HG02678 (cell line): ENCODE results near the gene CDKAL1.
"Not testable (repeated sequence)": the region's sequence is repeated elsewhere in the genome, so short reads cannot be mapped to it uniquely, and the experiment has no call there.

Experiments
- ATAC-seq: cut with Tn5 transposase; IDR thresholded peaks from one replicate; pipeline ENCODE4 v1.9.1; 2021; ENCODE audit warnings: mild to moderate bottlenecking, moderate library complexity; ENCODE audit not compliant: unreplicated experiment

Gene CDKAL1

DNA sequence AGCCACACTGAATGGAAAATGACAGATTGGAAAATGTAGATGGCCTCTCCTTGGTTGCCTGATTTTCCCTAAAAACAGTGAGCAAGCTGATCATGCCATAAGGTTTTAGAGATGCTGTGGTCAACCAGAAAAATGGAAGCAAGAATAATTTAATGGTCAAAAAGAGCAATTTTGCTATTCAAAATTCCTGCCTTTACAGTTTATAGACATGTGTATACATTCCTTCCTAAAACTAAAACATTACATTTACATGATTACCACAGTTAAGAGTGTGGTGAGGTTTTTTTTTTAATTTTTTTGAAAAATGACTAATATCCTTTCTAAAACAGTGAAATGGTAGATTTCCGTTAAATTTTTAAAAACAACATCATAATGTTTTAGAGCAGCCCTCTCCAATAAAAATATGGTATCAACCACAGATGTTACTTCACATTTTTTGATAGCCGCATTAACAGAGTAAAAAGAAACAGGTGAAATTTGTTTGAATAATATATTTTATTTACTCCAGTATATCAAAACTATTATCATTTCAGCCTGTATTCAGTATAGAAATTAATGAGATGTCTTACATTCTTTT, 652.3 kb downstream of the CDKAL1 start:
- no peak for ATAC-seq

GRCh38 chr6:21187485-21187884, 653.2 kb downstream of the CDKAL1 start:
- ATAC-seq: no peak

DNA sequence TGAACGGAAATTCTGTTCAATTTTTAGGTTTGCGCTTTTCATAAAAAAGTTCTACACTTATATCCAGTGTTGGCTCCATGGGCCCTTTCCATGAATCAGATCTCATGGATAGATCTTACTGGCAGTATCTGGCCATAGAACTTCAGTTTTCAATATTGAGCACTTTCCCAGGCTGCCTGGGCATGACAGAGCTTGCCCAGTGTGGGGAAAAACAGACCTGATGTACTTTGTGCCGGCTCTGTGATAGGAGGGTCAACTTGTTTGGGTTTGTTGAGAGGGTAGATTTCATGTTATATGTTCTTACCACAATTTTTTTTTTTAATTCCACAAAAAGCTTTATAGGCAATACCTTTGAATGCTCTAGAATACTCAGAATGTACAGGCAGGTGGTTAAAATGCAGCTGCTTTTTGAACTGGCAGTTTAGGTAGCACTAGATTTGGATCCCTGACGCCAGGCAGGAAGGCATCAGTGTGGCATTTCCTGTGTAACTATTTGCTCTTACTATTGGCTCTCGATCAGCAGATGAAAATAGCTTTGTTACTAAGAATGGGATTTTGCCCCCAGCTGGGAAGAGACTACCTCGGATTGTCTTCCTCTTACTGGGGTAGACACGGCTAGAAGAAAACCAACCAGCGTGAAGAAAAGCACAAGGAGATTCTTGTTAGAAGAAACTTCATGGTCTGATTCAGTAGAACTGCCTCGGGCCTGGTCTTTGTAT, 654.4 kb downstream of the CDKAL1 start:
- no peak for ATAC-seq

- no peak for ATAC-seq
These were observed 655.5 kb downstream of the CDKAL1 start for GRCh38 chr6:21189759-21190158.

GRCh38 chr6:21190701-21191100, 656.4 kb downstream of the CDKAL1 start:
- no peak for ATAC-seq

- ATAC-seq: no peak
These were observed 659.7 kb downstream of the CDKAL1 start for GRCh38 chr6:21193790-21194475.

GRCh38 chr6:21195301-21195700, 661.0 kb downstream of the CDKAL1 start:
- not testable (repeated sequence) for ATAC-seq

GRCh38 chr6:21198032-21198640, 663.9 kb downstream of the CDKAL1 start:
- peak; percentile 48 for ATAC-seq

DNA sequence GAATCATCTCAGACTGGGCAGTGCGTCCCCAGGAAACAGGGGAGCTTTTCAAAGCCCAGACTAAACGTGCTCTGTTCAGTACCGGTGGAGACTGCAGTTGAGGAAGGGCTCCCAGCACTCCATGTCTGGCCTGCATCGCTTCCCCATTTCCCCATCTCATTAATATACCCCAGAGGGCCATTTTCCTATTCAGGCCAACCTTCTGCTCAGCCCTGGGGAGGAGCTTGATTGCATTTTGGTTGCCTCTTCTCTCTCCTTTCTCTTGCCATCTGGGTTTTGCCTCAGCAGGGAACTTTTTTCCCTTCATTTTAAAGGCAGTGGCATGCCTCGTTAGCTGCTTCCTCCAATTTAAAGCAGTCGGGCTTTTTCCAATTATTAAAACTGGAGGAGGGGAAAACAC, 665.0 kb downstream of the CDKAL1 start:
- ATAC-seq: no peak

GRCh38 chr6:21200134-21200870, 666.0 kb downstream of the CDKAL1 start:
- no peak for ATAC-seq

DNA sequence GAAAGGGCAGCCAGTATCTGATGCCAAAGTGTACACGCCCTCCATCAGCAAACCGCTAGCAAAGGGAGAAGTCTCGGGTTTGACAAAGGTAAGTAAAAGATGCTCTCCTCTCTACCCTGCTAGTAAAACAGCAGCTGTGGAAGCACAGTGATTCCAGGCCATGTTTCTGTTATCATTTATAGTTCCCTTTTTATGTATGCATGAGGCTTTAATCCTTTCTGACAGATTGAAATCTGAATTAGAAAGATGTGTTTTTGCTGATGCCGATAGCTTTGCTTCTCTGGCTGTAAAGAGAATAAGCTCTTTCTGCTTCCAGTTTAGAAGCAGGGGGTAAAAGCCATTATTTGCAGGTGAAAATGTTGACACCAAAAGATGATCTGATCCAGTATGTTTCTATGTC, 666.9 kb downstream of the CDKAL1 start:
- no peak for ATAC-seq

GRCh38 chr6:21201637-21202350, 667.5 kb downstream of the CDKAL1 start:
- ATAC-seq: no peak

GRCh38 chr6:21202521-21202920, 668.3 kb downstream of the CDKAL1 start:
- ATAC-seq: no peak

DNA sequence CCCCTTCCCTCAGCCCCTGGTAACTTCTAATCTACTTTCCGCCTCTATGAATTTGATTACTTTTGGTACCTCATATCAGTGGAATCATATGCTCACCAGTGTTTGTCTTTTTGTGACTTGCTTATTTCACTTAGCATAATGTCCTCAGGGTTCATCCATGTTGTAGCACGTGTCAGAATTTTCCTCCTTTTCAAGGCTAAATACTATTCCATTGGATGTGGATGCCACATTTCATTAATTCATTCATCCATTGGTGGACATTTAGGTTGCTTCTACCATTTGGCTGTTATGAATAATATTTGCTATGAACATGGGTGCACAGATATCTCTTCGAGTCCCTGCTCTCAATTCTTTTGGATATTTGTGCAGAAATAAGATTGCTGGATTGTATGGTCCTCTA, 670.7 kb downstream of the CDKAL1 start:
- ATAC-seq: no peak

GRCh38 chr6:21208081-21208795, 674.0 kb downstream of the CDKAL1 start:
- ATAC-seq: peak; percentile 53

DNA sequence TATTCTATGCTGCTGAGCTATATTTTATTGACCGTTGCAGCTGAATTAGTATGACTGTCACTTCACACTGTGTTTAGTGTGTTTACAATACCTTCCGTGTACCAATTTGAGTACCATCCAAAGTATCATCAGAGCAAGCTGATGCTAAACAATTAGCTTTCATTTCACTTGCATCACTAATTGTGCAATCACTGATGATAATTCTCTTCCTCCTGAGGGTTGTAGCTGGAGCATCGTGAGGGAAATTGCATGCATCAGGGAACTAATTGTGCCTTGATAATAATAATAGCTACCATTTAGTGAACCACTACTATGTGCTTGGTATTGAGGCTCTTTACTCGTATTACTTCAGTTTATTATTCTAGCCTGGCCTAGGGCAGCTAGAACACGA, 674.5 kb downstream of the CDKAL1 start:
- no peak for ATAC-seq

- peak; percentile 58 for ATAC-seq
These were observed 679.2 kb downstream of the CDKAL1 start for GRCh38 chr6:21213492-21213891.

DNA sequence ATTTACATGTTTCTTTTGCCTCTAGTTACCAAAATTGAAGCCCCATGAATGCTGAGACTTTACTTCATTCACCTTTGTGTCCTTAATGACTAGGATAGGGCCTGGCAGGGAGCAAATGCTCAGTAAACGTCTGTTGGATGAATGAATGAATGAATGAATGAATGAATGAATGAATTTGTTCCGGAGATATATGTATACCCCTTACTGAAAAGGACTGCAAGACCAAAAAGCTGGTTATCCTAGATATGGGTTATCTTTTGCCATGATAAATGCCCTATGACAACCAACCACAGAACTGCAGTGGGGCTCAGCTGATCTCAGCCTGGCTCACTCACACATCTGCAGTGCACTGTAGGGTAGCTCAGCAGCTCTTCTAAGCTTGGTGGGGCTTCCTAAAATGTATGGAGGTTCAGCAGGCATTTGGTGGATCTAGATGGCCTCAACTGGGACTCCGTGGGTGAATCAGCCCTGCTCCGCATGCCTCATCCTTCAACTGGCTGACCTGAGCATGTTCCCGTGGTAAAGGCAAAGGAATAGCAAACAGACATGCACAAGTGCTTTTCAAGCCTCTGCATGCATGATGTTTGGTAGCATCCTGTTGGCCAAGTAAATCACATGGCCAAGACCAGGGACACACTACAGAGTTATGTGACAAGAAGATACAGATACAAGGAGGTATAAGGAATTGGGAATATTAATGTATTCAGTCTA, 680.6 kb downstream of the CDKAL1 start:
- ATAC-seq: no peak

DNA sequence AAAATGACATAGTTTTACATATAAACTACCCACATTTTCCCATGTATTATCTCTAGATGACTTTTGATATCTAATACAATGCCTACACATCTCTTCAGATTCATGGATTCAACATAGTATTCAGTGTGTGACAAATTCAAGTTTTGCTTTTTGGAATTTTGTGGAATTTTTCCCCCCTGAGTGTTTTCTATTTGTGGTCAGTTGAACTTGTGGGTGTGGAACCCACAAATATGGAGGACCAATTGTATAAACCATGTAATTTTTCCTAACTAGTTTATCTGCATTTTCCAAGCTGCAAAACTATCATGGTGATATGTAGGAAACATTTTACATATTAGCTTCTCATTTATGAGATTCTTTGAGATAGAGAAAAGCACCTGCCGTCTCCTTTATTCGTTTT, 685.0 kb downstream of the CDKAL1 start:
- ATAC-seq: no peak
